ENCODE results near the gene CYBC1.
A peak's percentile ranks its signal among the peaks of the same experiment; 100 is the strongest.

Gene CYBC1

GRCh38 chr17:82450357-82451106 lies at the start of gene CYBC1:
CYBC1 (minus strand) TSS chr17:82450752; CDS start chr17:82449254, 1,498 bp downstream.
- DNase-seq: peak; percentile 89

DNA sequence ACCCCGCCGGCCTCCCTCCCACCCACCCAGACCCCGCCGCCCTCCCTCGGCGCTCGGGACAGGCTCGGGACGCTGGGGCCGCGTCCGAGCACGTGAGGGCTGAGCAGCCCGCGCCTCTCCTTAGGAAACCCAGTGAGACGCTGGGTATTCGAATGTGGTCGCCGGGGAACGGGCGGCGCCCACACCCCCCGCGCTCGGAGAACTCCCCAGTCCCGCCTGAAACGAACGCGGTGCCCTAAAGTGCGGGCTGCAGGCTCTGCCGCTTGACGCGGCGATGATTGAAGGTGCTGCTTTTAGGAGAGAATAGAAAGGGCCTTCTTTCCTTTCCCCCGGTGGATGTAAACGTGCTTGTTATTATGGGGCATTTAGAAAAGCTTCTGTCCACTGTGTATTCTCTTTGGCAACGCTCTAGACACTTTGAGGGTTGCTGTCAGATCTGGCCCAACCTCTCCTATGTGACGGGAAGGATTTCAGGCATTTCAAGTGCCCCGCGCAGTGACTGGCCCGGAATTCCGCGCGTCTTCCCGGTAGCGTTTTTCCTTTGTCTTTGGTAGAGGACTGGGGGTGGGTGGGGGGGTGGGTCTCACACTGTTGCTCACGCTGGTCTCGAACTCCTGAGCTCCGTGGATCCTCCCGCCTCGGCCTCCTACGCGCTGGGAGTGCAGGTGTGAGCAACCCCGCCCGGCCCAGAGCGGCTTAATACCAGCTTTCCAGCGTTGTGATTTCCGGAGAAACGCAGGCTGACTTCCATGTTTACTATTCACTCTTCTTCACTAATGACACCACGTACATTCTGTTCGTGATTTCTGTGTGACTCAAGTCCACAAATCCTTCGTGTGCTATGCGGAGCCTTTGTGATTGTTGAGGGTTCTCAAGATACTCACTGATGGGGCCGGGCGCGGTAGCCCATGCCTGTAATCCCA lies 47.2 kb upstream of the CYBC1 start:
- DNase-seq: no peak

DNA sequence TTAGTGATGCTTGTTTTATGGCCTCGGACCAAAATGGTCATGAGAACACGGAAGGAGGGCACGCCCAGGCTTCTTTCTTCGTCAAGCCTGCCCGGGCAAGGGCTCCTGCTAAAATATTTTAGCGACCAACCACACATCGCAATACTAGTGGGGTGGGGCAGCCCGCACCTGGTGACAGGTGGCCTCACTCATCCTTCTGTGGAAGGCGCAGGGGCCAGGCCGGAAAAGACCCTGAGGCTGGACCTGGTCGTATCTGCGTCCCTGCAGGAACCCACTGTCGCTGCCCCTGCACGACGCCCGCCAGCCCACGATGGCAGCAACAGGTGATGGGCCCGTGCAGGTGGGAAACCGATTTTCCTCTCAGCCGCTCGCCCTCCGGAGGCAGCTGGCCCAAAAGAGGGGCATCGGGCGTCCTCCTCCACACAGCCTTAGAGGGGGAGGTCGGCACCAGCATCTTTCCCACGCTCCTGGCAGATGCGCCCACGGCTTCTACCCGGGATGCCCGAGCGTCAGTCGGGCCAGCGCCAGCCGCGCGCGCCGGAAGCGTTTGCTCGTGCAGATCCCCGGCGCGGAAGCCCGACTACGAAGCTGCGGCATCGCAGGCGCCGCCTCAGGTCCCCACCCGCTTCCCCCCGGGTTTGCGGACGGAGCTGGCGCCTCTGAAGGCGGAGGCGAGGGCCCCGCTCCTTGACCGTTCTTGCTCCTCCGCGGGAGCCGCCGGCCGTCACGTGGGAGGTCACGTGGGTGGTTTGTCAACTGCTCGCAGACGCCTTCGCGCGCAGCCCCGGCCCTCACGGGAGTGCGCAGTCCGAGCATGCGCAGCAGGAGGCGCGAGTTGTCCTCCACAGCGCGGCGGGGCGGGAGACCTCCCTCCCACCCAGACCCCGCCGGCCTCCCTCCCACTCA lies 46.2 kb upstream of the CYBC1 start:
- DNase-seq: peak; percentile 91

DNA sequence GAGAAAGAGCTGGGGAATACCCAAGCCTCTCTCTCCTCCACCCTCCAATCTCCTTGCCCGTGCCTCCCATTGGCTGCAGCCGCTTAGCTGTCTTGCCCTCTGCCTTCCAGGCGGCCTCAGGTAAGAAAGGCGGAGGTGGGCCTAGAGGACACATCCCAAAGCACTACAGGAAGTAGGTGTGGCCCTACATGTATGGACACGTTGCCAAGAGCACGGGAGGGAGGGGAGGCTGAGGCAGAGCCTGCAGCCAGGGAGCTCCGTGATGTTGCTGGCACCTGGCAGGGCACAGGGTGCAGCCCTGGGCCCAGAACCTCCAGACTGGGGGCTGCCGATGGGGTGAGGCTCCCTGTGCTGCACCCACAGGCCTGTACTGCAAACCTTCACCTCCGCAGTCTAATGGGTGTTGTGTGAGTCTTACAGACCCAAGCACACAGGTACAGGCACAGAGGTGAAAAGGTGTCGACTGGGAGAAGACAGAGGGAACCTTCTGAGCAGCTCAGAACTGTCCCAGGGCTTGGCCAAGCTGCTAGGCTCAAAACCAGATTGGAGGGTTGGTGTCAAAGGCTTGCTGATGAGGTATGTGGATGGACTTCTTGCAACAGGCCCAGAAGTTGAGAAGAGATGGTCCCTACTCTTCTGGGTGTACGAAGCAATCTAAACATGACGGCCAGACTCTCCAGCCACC lies 45.4 kb upstream of the CYBC1 start:
- no peak for DNase-seq

- peak; percentile 96 for DNase-seq
Measured at GRCh38 chr17:82494236-82495055, 43.9 kb upstream of the CYBC1 start.

DNA sequence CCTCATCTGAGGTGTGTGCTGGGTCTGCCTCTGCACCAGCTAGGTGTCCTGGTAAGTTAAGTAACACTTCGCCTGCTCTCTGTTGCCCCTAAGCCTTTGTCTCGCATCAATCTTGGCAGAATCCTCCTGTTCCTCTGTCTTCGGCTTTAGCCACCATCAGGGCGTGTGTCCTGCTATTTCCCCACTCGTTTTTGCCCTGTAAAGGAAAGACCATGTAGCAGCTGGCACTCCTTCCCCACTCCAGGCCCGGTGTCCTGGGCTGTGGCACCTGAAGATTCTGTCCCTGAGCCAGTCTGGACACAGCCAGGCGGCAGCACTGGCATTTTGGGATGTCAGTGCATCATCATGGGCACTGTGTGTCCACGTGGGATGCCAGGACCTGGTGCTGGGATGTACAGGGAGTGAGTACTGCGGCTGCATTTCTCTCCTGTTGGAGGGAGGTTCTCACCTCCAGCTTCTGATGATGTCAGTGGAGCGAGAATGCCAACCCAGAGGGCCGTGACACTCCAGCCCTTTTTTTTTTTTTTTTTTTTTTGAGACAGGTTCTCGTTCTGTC lies 42.8 kb upstream of the CYBC1 start:
- no peak for DNase-seq

DNA sequence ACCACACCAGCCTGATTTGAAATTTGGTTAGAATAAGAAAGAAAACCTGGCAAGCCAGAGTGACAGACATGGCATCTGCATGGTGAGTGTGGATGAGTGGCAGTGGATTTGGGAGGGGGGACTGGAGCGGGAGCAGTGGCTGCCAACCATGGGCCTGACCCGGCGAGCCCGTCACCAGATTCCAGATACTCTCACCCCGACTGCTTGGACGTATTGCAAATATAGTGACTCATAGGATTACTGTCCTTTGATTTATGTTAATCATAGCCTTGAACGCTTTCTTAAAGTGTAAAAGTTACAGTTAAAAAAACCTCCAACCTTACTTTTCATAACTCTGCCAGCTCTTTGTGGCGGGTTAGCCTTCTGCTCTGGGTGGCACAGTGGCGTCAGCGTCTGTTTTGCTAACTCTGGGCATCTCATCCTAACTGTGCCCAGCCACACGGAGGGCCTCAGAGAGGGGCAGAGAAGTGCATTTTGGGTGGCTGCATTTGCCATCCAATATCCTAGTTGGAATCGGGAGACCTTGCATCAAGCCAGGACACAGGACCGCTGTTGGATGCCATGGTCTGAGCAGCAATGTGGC lies 42.2 kb upstream of the CYBC1 start:
- DNase-seq: peak; percentile 51

- DNase-seq: no peak
Measured at GRCh38 chr17:82491533-82491932, 41.0 kb upstream of the CYBC1 start.

DNA sequence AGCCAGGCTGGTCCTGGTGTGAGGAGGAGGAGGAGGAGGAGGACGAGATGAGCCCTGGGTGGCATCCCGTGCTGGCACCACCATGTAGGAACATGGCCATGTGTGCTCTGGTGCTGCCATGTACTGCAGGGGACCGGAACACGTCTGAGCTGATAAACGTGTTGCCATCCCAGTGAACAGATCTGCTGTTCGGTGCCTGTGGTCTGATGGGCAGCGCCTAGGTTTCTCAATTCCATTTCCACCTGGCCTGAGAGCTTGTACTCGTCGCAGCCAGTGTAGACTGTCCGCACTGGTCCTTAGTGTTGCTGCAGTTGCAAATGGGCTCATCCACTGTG lies 40.6 kb upstream of the CYBC1 start:
- no peak for DNase-seq

GRCh38 chr17:82490512-82491195 lies 40.1 kb upstream of the CYBC1 start:
- no peak for DNase-seq

GRCh38 chr17:82489851-82490511 lies 39.4 kb upstream of the CYBC1 start:
- no peak for DNase-seq

DNA sequence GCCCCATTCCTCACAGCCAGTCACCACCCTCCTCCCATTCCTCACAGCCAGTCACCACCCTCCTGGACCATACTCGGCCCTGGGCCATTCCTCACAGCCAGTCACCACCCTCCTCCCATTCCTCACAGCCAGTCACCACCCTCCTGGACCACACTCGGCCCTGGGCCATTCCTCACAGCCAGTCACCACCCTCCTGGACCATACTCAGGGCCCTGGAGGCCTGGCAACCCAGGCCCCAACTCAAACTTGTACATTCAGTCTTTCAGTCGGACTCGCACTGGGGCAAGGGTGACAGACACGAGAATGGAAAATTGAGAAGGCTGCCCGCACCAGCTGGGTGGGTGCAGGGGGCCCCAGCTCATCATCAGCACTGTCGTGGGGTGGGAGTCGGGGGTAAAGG lies 38.6 kb upstream of the CYBC1 start:
- no peak for DNase-seq

DNA sequence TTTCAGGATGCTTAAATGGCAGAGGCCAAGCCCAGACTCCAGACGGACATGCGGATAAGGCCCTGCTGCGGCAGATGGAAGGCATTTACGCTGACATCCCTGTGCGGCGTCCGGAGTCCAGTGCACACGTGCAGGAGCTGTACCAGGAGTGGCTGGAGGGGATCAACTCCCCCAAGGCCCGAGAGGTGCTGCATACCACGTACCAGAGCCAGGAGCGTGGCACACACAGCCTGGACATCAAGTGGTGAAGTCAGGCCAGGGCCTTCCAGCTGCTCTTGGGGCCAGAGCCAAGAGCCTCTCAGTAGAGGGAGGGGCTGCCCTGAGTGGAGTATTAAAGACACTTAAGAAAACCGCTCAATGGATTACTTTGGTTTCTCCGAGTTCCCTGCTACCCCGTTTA lies 37.4 kb upstream of the CYBC1 start:
- DNase-seq: no peak

DNA sequence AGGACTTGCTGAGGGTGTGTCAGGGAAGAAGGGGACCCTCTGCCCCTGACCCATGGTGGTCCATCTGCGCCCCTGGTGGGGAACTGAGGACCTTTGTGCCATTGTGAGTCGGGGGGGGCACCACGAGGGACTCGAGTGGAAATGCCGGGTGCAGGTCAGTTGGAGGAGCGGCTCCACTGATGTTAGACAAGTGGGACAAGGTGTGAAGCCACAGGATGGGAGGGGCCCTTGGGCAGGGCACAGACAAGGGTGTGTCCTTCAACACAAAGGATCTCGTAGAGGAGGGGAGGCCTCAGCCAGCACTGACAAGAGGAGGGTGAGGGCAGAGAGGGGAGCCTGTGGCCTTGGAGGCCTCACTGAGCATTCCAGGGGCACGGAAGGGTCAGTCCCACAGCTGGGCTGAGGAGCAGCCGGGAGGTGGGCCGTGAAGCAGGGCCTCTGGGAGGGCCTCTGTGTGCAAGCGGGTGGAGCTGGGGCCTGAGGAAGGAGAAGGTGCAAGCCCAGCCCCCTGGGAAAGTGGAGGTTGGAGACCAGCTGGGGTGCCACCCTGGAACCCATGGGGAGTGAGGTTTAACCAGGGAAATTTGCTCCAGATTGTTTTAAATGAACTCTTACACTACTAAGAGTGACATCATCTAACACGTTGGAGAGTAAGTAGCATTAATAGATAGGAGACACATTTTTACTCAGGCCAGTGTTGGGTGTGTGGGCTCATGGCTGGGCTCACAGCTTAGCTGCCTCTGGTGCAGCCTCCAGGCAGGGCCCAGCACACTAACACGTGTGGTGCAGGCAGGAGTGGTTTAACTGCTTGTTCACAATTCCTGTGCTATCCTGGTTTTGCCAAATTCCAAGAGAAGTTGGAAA lies 35.9 kb upstream of the CYBC1 start:
- DNase-seq: no peak

GRCh38 chr17:82483836-82484235 lies 33.3 kb upstream of the CYBC1 start:
- DNase-seq: no peak

- DNase-seq: no peak
Measured at GRCh38 chr17:82483204-82483660, 32.7 kb upstream of the CYBC1 start.

DNA sequence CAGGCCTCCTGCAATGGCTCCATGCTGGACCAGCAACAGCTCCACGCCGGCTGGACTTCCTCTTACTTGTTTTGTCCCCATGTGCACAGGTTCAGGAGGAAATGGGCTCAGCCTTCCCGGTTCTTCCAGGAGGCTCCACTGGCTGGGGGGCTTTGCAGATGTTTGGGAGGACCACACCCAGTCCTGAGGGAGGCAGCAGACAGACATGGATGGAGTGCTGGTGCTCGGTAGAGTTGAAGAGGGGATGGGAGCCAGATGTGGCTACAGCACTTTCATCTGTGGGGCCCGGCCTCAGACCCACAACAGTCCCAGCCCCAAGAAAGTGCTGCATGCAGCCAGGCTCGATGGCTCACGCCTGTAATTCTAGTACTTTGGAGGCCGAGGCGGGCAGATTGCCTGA lies 29.8 kb upstream of the CYBC1 start:
- DNase-seq: no peak

DNA sequence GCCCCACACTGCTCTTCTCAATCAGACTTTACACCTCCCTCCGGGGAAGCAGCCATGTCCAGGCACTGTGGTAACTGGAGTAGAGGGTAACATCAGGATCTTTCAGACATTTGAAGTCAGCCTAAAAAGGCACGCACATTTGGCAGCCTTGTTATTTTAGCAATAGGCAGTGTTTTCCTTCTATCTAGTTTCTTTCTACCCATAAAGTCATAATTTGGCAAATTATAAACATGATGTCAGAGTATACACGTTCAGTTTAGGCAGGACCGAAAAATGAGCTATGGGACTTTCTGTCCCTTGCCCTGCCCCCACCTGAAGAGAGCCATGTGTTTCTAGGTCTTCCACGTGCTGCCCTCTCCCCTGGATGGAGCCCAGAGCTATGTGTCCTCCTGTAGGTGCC lies 29.1 kb upstream of the CYBC1 start:
- DNase-seq: no peak

DNA sequence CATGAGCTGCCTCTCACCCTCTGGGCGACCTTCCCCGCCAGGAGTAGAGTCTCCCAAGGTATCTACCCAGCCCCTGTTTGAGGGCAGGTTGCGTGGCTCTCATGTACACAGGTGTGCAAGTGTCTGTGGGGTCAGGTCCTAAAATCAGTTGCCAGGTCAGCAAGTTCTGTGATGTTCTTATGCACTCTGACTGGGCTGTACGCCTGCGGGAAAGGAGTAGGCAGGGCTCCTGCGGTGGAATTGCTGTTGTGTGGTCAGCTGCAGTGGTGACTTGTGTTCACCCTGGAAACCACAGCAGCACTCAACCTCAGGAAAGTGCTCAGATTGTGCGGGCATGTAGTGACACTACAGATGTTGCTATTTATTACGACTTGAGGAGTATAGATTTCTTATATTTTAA lies 27.4 kb upstream of the CYBC1 start:
- no peak for DNase-seq
